Kidney epithelial cell (primary cell): Measurements from ENCODE around the gene F2RL3. TPM values are rescaled to one million over a fixed set of nuclear protein-coding genes. Genes with fewer than 3 reads are reported as not detected.

Experiments used
- DNase-seq: peaks from one replicate; pipeline ENCODE4 v3.0.0-alpha.2; 2010; ENCODE audit warnings: low read depth
- H3K27me3 ChIP-seq: 2 replicates; pipeline ENCODE4 v1.6.0; 2011; ENCODE audit warnings: low read length; ENCODE audit not compliant: control insufficient read depth, insufficient read depth
- H3K36me3 ChIP-seq: 2 replicates; pipeline ENCODE4 v1.5.1; 2011; ENCODE audit warnings: low read length; ENCODE audit not compliant: control insufficient read depth, insufficient read depth
- H3K4me3 ChIP-seq: 2 replicates; pipeline ENCODE4 v1.5.1; 2011; ENCODE audit warnings: low read depth, mild to moderate bottlenecking, control low read depth, low read length
- total RNA-seq: library from RNA; depleted of rRNA; stranded (reverse); fragments of >200 nt; gene quantifications from 2 replicates; pipeline ENCODE4 v1.2.3, GENCODE V29; 2015
- TF ChIP-seq, protein P1 (sequence below): IDR thresholded peaks from 2 replicates; pipeline ENCODE4 v1.5.1; 2011; ENCODE audit warnings: mild to moderate bottlenecking, moderate library complexity, low read length, control low read depth, inconsistent platforms; ENCODE audit not compliant: insufficient read depth, poor library complexity, severe bottlenecking

The F2RL3 gene
- total RNA-seq, 1 donor from 2014 or later = 0.88 TPM

GRCh38 chr19:16882146-16882545 lies 6.7 kb upstream of the F2RL3 start:
- TF ChIP-seq, protein P1, sequence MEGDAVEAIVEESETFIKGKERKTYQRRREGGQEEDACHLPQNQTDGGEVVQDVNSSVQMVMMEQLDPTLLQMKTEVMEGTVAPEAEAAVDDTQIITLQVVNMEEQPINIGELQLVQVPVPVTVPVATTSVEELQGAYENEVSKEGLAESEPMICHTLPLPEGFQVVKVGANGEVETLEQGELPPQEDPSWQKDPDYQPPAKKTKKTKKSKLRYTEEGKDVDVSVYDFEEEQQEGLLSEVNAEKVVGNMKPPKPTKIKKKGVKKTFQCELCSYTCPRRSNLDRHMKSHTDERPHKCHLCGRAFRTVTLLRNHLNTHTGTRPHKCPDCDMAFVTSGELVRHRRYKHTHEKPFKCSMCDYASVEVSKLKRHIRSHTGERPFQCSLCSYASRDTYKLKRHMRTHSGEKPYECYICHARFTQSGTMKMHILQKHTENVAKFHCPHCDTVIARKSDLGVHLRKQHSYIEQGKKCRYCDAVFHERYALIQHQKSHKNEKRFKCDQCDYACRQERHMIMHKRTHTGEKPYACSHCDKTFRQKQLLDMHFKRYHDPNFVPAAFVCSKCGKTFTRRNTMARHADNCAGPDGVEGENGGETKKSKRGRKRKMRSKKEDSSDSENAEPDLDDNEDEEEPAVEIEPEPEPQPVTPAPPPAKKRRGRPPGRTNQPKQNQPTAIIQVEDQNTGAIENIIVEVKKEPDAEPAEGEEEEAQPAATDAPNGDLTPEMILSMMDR = no peak
- DNase-seq = no peak
- Histone ChIP-seq H3K27me3 (no peaks in the 10 kb centered on the region), H3K36me3 (peaks cover 1% of the 10 kb centered on the region), H3K4me3 (no peak overlapping the region)

GRCh38 chr19:16883522-16883921 lies 5.3 kb upstream of the F2RL3 start:
- TF ChIP-seq, protein P1 = no peak
- Histone ChIP-seq H3K36me3 (no peaks in the 10 kb centered on the region), H3K27me3 (no peaks in the 10 kb centered on the region), H3K4me3 (no peak overlapping the region)
- no peak for DNase-seq

- no peak overlapping the region for H3K4me3 ChIP-seq
- TF ChIP-seq, protein P1 = no peak
- DNase-seq = no peak
- peaks cover 3% of the 10 kb centered on the region for H3K27me3 ChIP-seq
- H3K36me3 ChIP-seq = no peaks in the 10 kb centered on the region
These were observed 3.6 kb upstream of the F2RL3 start for GRCh38 chr19:16885166-16885565.

DNA sequence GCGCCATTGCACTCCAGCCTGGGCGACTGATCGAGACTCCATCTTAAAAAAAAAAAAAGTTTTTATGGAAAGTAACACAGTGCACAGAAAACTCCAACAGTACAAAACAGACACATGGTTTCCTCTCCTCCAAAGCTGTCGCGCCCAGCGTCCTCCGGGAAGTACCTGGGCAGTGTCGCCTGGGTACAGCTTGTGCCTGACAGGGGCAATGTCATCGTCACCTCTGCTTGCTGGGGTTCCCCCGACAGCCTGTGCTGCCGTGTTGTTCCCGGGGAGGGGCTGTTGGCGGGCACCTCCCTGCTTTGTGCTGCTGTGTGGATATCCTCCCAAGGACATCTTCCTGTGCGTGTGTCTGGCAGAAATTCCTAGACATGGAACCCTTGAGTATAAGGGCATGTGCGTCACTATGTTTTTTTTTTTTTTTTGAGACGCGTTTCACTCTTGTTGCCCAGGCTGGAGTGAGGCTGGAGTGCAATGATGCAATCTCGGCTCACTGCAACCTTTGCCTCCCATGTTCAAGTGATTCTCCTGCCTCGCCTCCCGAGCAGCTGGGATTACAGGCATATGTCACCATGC lies 2.4 kb upstream of the F2RL3 start:
- H3K4me3 ChIP-seq = no peak overlapping the region
- H3K36me3 ChIP-seq = no peaks in the 10 kb centered on the region
- peaks cover 3% of the 10 kb centered on the region for H3K27me3 ChIP-seq
- DNase-seq = no peak
- TF ChIP-seq, protein P1 = no peak

DNA sequence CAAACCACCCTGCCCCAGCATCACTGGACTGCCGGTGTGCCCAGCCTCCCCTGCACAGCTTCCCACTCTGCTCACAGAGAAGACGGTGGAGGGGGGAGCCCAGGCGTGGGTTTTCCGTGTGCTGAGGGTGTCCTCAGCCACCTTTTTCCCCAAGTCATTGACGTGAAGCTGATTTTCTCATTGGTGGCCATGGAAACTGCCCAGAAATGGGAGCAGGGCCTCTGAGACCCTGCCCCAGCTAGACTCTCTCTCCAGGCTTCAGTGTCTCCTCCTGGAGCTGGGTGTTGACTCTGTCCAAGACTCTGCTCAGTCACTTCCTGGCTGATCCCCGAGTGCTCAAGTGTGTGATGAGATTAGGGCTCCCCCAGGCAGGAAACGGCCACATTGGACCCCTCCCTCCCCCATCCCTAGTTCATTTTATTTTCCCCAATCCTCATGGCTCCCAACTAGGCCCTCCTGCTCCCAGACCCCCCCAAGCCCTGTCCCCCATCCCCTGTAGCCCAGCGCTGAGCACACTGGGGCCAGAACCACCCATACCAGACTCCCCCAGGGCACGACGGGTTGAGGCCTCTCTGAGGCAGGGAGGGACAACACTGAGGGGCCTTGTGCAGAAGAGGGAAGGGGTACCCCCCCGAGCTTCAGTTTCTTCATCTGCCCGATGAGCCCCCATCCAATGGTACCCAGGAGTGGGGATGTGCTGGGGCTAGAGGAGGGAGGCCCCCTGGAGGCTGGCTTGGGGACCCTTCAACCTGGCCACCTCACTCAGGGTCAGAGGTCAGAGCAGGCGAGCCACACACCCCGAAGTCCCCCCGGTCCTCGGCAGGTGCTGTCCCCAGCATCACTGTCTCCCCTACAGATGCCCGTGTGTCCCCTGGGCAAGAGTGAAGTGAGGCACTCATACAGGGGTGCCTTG lies 1.2 kb upstream of the F2RL3 start:
- Histone ChIP-seq H3K27me3 (peaks cover 3% of the 10 kb centered on the region), H3K36me3 (no peaks in the 10 kb centered on the region), H3K4me3 (no peak overlapping the region)
- TF ChIP-seq, protein P1 = no peak
- DNase-seq = no peak
